SK-N-MC (cell line): ENCODE results near the gene CMSS1.

Source experiments
- DNase-seq: peaks from one replicate; pipeline ENCODE4 v3.0.0-alpha.2; 2011; ENCODE audit warnings: low read depth, low spot score
- H3K27ac ChIP-seq: fragments of 200-600 bp; sonication (generic); 2 replicates; pipeline ENCODE4 v1.5.1; 2016; ENCODE audit warnings: mixed run types
- H3K36me3 ChIP-seq: fragments of 200-600 bp; sonication (generic); 2 replicates; pipeline ENCODE4 v1.6.1; 2017; ENCODE audit warnings: antibody characterized with exemption, low read length, mixed read lengths; ENCODE audit not compliant: insufficient read depth
- H3K4me3 ChIP-seq: fragments of 200-600 bp; sonication (generic); 2 replicates; pipeline ENCODE4 v1.5.1; 2016
- H3K9ac ChIP-seq: fragments of 200-600 bp; sonication (generic); 2 replicates; pipeline ENCODE4 v1.8.0; 2017; ENCODE audit warnings: mixed run types, mixed read lengths; ENCODE audit not compliant: insufficient read length
- H3K9me3 ChIP-seq: fragments of 200-600 bp; sonication (generic); 2 replicates; pipeline ENCODE4 v1.6.1; 2017; ENCODE audit warnings: low read depth, mild to moderate bottlenecking, antibody characterized with exemption, low read length, moderate library complexity, mixed read lengths
- EZH2 ChIP-seq: fragments of 200-600 bp; sonication (generic); IDR thresholded peaks from one replicate; pipeline ENCODE4 v1.6.1; 2017; ENCODE audit warnings: antibody characterized with exemption
- FOXP2 ChIP-seq: optimal IDR thresholded peaks from 2 replicates; pipeline ENCODE3; 2011; ENCODE audit warnings: mild to moderate bottlenecking, moderate library complexity; ENCODE audit not compliant: insufficient read depth; ENCODE audit errors: extremely low read length, control extremely low read depth
- POLR2AphosphoS5 ChIP-seq: IDR thresholded peaks from 2 replicates; pipeline ENCODE4 v1.6.1; 2012; ENCODE audit warnings: mild to moderate bottlenecking, low read depth, low read length, borderline replicate concordance

CMSS1 gene

GRCh38 chr3:100150473-100150872, 332.8 kb downstream of the CMSS1 start:
- no peak overlapping the region for H3K27ac ChIP-seq
- TF ChIP-seq EZH2 (no peak), POLR2AphosphoS5 (no peak), FOXP2 (no peak)

GRCh38 chr3:100151024-100151707, 333.5 kb downstream of the CMSS1 start:
- Histone ChIP-seq H3K27ac (no peak overlapping the region), H3K9ac (no peak overlapping the region), H3K4me3 (no peak overlapping the region), H3K9me3 (no peaks in the 10 kb centered on the region; the same call in 1 of the 2 replicates), H3K36me3 (peaks cover 22% of the 10 kb centered on the region)
- TF ChIP-seq EZH2 (no peak), POLR2AphosphoS5 (no peak), FOXP2 (no peak)
- no peak for DNase-seq

More at GRCh38 chr3:100150473-100150872, 332.8 kb downstream of the CMSS1 start:
- Histone ChIP-seq H3K9me3 (no peaks in the 10 kb centered on the region; the same call in 1 of the 2 replicates), H3K36me3 (peaks cover 19% of the 10 kb centered on the region), H3K4me3 (no peak overlapping the region), H3K9ac (no peak overlapping the region)
- no peak for DNase-seq

- TF ChIP-seq EZH2 = no peak
- no peak for TF ChIP-seq POLR2AphosphoS5
- no peak for TF ChIP-seq FOXP2
- Histone ChIP-seq H3K27ac (no peak overlapping the region), H3K4me3 (no peak overlapping the region), H3K9ac (no peak overlapping the region), H3K9me3 (no peaks in the 10 kb centered on the region; the same call in 1 of the 2 replicates), H3K36me3 (peaks cover 29% of the 10 kb centered on the region)
- DNase-seq = no peak
Observed at GRCh38 chr3:100154171-100154570, 336.5 kb downstream of the CMSS1 start.

- DNase-seq = peak; percentile 47
- Histone ChIP-seq H3K9ac (no peak overlapping the region), H3K36me3 (peaks cover 29% of the 10 kb centered on the region), H3K27ac (peak overlapping the region; percentile 78), H3K4me3 (no peak overlapping the region), H3K9me3 (no peaks in the 10 kb centered on the region; the same call in 1 of the 2 replicates)
- TF ChIP-seq POLR2AphosphoS5 = no peak; the same call in 1 of the 2 replicates
- TF ChIP-seq EZH2 = no peak
- TF ChIP-seq FOXP2 = no peak
Observed at GRCh38 chr3:100155128-100155527, 337.5 kb downstream of the CMSS1 start.

GRCh38 chr3:100155590-100155989, 337.9 kb downstream of the CMSS1 start:
- Histone ChIP-seq H3K27ac (peak overlapping the region; percentile 78), H3K9me3 (no peaks in the 10 kb centered on the region; the same call in 1 of the 2 replicates), H3K9ac (no peak overlapping the region), H3K36me3 (peaks cover 29% of the 10 kb centered on the region), H3K4me3 (no peak overlapping the region)
- no peak for TF ChIP-seq POLR2AphosphoS5
- no peak for TF ChIP-seq EZH2
- no peak for TF ChIP-seq FOXP2
- no peak for DNase-seq

GRCh38 chr3:100157685-100158084, 340.0 kb downstream of the CMSS1 start:
- H3K9me3 ChIP-seq = no peaks in the 10 kb centered on the region; the same call in 1 of the 2 replicates
- no peak for DNase-seq
- TF ChIP-seq FOXP2 = no peak
- no peak overlapping the region for H3K4me3 ChIP-seq
- H3K9ac ChIP-seq = no peak overlapping the region
- H3K27ac ChIP-seq = no peak overlapping the region
- H3K36me3 ChIP-seq = peaks cover 26% of the 10 kb centered on the region

- Histone ChIP-seq H3K9me3 (no peaks in the 10 kb centered on the region; the same call in 1 of the 2 replicates), H3K4me3 (no peak overlapping the region), H3K9ac (no peak overlapping the region), H3K27ac (peak overlapping the region; percentile 52; the same call in 1 of the 2 replicates), H3K36me3 (peaks cover 20% of the 10 kb centered on the region)
- TF ChIP-seq POLR2AphosphoS5 = no peak
- TF ChIP-seq FOXP2 = no peak
- no peak for TF ChIP-seq EZH2
- no peak for DNase-seq
Observed at GRCh38 chr3:100158918-100159330, 341.3 kb downstream of the CMSS1 start.

GRCh38 chr3:100159331-100160153, 341.9 kb downstream of the CMSS1 start:
- Histone ChIP-seq H3K36me3 (peaks cover 16% of the 10 kb centered on the region), H3K9me3 (no peaks in the 10 kb centered on the region; the same call in 1 of the 2 replicates), H3K9ac (no peak overlapping the region), H3K27ac (peak overlapping the region; percentile 52; the same call in 1 of the 2 replicates), H3K4me3 (no peak overlapping the region)
- DNase-seq = no peak
- TF ChIP-seq FOXP2 (no peak), POLR2AphosphoS5 (no peak), EZH2 (no peak)
